Esophagus squamous epithelium (tissue), 5 donors: ENCODE data around the gene SLC19A1. TPM values are rescaled to one million over a fixed set of nuclear protein-coding genes. Genes with fewer than 3 reads are reported as not detected.

Experiments
- DNase-seq: peaks from one replicate; lab custom pipeline; 2025; lab: John Stamatoyannopoulos, UW
- H3K27ac ChIP-seq, 4 donors: fragments of 200-600 bp; sonication (generic); one replicate each; pipeline ENCODE4 v1.5.1; 2016 to 2019; ENCODE audit warnings: mild to moderate bottlenecking in 1 of 4
- H3K27me3 ChIP-seq, 4 donors: fragments of 200-600 bp; sonication (generic); 1 replicate in 3 of 4; 2 replicates in 1 of 4; pipeline versions ENCODE4 v1.5.1 to v1.6.0; 2017 to 2021; ENCODE audit warnings: antibody characterized with exemption in 1 of 4
- H3K36me3 ChIP-seq, 3 donors: fragments of 200-600 bp; sonication (generic); one replicate each; pipeline ENCODE4 v1.5.1; 2016 to 2019
- H3K4me1 ChIP-seq, 3 donors: fragments of 200-600 bp; sonication (generic); one replicate each; pipeline ENCODE4 v1.5.1; 2017 to 2019
- H3K4me3 ChIP-seq, 4 donors: fragments of 200-600 bp; sonication (generic); 1 replicate in 3 of 4; 2 replicates in 1 of 4; pipeline ENCODE4 v1.5.1; 2016 to 2019; ENCODE audit warnings: mild to moderate bottlenecking in 2 of 4, moderate library complexity in 1 of 4
- H3K9me3 ChIP-seq, 3 donors: fragments of 200-600 bp; sonication (generic); one replicate each; pipeline ENCODE4 v1.5.1; 2016 to 2019
- POLR2A ChIP-seq, 4 donors: fragments of 450-650 bp; IDR thresholded peaks; one replicate each; pipeline ENCODE4 v1.6.1; 2017; ENCODE audit warnings: antibody characterized with exemption in 4 of 4, mild to moderate bottlenecking in 4 of 4, moderate library complexity in 3 of 4
- WGBS, 2 donors: methylation state at CpG; one replicate each; pipeline ENCODE4 v1.1.5; 2018; 5-methylcytosine and 5-hydroxymethylcytosine counted together
- intact Hi-C: fragments of 100-400 bp; cut with DNase I; formaldehyde crosslinking; loops from one replicate; pipeline ENCODE4 v1.15.0; 2022
- total RNA-seq, 4 donors: library from RNA; depleted of rRNA; stranded (reverse); fragments of >200 nt; gene quantifications; one replicate each; pipeline ENCODE4 v1.1.0, GENCODE V29; 2016
- TF ChIP-seq, protein P1 (sequence below), 6 experiments: fragments of 450-650 bp in 4 of 6; fragments of 200-600 bp in 2 of 6; sonication (generic) in 2 of 6; IDR thresholded peaks; one replicate each; pipeline ENCODE4 v1.5.1; 2016 to 2019; ENCODE audit warnings: antibody characterized with exemption in 6 of 6, mild to moderate bottlenecking in 4 of 6, moderate library complexity in 4 of 6
- donor health status: DM: yes; HTN: yes; CAD: no.

Gene SLC19A1
- total RNA-seq, 4 donors from 2014 or later, result 1.6 to 4.6 (median 2.9) TPM

GRCh38 chr21:45506836-45507522, 35.3 kb downstream of the SLC19A1 start:
- H3K27ac ChIP-seq, result no peak overlapping the region
- TF ChIP-seq, protein P1, sequence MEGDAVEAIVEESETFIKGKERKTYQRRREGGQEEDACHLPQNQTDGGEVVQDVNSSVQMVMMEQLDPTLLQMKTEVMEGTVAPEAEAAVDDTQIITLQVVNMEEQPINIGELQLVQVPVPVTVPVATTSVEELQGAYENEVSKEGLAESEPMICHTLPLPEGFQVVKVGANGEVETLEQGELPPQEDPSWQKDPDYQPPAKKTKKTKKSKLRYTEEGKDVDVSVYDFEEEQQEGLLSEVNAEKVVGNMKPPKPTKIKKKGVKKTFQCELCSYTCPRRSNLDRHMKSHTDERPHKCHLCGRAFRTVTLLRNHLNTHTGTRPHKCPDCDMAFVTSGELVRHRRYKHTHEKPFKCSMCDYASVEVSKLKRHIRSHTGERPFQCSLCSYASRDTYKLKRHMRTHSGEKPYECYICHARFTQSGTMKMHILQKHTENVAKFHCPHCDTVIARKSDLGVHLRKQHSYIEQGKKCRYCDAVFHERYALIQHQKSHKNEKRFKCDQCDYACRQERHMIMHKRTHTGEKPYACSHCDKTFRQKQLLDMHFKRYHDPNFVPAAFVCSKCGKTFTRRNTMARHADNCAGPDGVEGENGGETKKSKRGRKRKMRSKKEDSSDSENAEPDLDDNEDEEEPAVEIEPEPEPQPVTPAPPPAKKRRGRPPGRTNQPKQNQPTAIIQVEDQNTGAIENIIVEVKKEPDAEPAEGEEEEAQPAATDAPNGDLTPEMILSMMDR (IDR thresholded peaks at IDR 0.05), result no peak
- TF ChIP-seq POLR2A (IDR thresholded peaks at IDR 0.05), result no peak
- no peaks in the 10 kb centered on the region for H3K27me3 ChIP-seq
- no peak for DNase-seq
- intact Hi-C loops, result no loop called here
- no CpG with 5 or more reads among the region's 13 CpGs for WGBS, 2 donors
- H3K4me1 ChIP-seq, result no peaks in the 10 kb centered on the region
- no peak overlapping the region for H3K4me3 ChIP-seq
- peaks cover 0 to 63% (median 0%) of the 10 kb centered on the region in 3 donors for H3K36me3 ChIP-seq
- H3K9me3 ChIP-seq, result no peaks in the 10 kb centered on the region

GRCh38 chr21:45506241-45506817, 35.9 kb downstream of the SLC19A1 start:
- DNase-seq, result no peak
- Histone ChIP-seq H3K9me3 (no peaks in the 10 kb centered on the region), H3K4me3 (no peak overlapping the region), H3K4me1 (no peaks in the 10 kb centered on the region), H3K36me3 (peaks cover 0 to 57% (median 0%) of the 10 kb centered on the region in 3 donors), H3K27me3 (no peaks in the 10 kb centered on the region), H3K27ac (no peak overlapping the region)
- 86 to 87% methylated on average over 8 to 17 of the region's 22 CpGs for WGBS, 2 donors
- TF ChIP-seq, protein P1 (IDR thresholded peaks at IDR 0.05), result no peak
- TF ChIP-seq POLR2A (IDR thresholded peaks at IDR 0.05), result no peak
- intact Hi-C loops, result no loop called here

DNA sequence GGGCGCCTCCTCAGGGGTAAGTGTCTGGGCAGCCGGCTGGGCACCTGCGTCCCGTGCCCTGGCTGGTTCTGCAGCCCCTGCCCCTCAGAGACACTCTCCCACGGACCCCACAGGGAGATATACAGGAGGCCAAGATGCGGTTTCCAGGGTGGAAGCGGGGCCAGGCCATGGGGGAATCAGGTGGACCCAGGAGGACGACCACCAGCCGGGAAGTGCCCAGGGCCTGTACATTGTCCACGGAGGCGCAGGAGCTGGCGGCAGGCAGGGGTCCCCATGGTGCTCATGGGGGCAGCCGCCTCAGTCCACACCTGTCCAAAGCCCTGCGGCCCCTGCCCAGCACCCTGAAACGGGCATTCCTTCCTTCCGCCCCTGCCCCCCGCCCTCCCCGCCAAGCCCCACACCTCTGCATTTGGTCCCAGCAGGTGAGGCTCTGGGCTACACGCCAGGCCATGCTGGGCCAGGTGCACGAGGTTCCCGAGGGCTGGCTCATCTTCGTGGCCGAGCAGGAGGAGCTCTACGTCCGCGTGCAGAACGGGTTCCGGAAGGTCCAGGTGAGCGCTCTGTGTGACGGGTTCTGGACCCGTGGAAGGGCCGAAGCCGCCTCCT, 36.7 kb downstream of the SLC19A1 start:
- intact Hi-C loops, result no loop called here
- H3K27me3 ChIP-seq, result no peaks in the 10 kb centered on the region
- WGBS, 2 donors, result 77% methylated on average over 6 of the region's 33 CpGs; no CpG with 5 or more reads in 1 of the 2 donors
- H3K36me3 ChIP-seq, result peaks cover 0 to 52% (median 0%) of the 10 kb centered on the region in 3 donors
- TF ChIP-seq POLR2A (IDR thresholded peaks at IDR 0.05), result no peak
- TF ChIP-seq, protein P1 (IDR thresholded peaks at IDR 0.05), result no peak
- no peak overlapping the region for H3K4me3 ChIP-seq
- H3K9me3 ChIP-seq, result no peaks in the 10 kb centered on the region
- no peaks in the 10 kb centered on the region for H3K4me1 ChIP-seq
- no peak overlapping the region for H3K27ac ChIP-seq
- no peak for DNase-seq

GRCh38 chr21:45504516-45505415, 37.5 kb downstream of the SLC19A1 start:
- Histone ChIP-seq H3K27me3 (no peaks in the 10 kb centered on the region), H3K4me1 (no peaks in the 10 kb centered on the region), H3K27ac (no peak overlapping the region), H3K36me3 (peaks cover 0 to 45% (median 0%) of the 10 kb centered on the region in 3 donors), H3K4me3 (no peak overlapping the region), H3K9me3 (no peaks in the 10 kb centered on the region)
- TF ChIP-seq, protein P1 (IDR thresholded peaks at IDR 0.05), result no peak
- no peak for TF ChIP-seq POLR2A (IDR thresholded peaks at IDR 0.05)
- WGBS, 2 donors, result 88% methylated on average over 12 of the region's 41 CpGs; no CpG with 5 or more reads in 1 of the 2 donors
- no peak for DNase-seq
- intact Hi-C loops, result no loop called here
